PFSK-1 (cell line): ENCODE measurements around the gene FAM83C.

Experiments used
- FOXP2 ChIP-seq: optimal IDR thresholded peaks from 2 replicates; pipeline ENCODE3; 2011; ENCODE audit warnings: borderline replicate concordance, control low read depth, inconsistent platforms; ENCODE audit not compliant: insufficient read depth; ENCODE audit errors: extremely low read length, extremely low read depth
- POLR2AphosphoS5 ChIP-seq: IDR thresholded peaks from 2 replicates; pipeline ENCODE4 v1.6.1; 2012; ENCODE audit warnings: low read depth, mild to moderate bottlenecking, control low read depth, low read length, moderate library complexity

- TF ChIP-seq FOXP2, result no peak
- no peak for TF ChIP-seq POLR2AphosphoS5
Observed at GRCh38 chr20:35254448-35254999, 37.7 kb downstream of the FAM83C start.
